ENCODE data around the gene ALX4. TPM values are rescaled to one million over a fixed set of nuclear protein-coding genes. Genes with fewer than 3 reads are reported as not detected.

ALX4 gene
- total RNA-seq, 1 donor from 2014 or later: not detected

GRCh38 chr11:44343778-44344422, 34.0 kb upstream of the ALX4 start:
- DNase-seq: no peak
- Mint-ChIP-seq H3K27me3 (peaks cover 13% of the 10 kb centered on the region), H3K27ac (no peak overlapping the region), H3K36me3 (ENCODE audit: low read depth) (no peaks in the 10 kb centered on the region), H3K4me1 (peaks cover 9% of the 10 kb centered on the region), H3K9me3 (no peaks in the 10 kb centered on the region), H3K4me3 (no peak overlapping the region)
- ChIA-PET CTCF (no interaction called here), POLR2A (no interaction called here)
- TF ChIP-seq CTCF (IDR thresholded peaks at IDR 0.05): no peak
- no peak for ATAC-seq (ENCODE audit: low read depth)
- intact Hi-C loops (cut with micrococcal nuclease): no loop called here

DNA sequence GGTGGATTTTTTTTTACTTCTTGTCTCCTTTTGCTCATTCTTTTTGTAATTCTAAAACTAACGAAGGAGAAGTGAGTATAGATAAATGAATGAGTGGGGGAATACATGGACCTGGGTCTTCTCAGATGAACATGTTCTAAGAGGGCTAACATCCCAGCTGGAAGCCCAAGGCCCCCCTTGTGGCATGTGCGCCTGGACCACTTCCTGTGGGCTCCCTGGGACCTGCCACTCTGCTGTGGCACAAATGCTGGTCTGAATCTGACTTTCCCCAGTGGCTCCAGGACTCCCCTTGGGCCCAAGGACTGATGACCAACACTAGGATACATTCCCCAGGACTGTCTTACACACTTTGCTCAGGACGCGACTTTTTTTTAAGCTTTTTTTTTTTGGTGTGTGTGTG, 32.7 kb upstream of the ALX4 start:
- Mint-ChIP-seq H3K36me3 (ENCODE audit: low read depth) (no peaks in the 10 kb centered on the region), H3K4me1 (peaks cover 7% of the 10 kb centered on the region), H3K27me3 (peaks cover 24% of the 10 kb centered on the region), H3K4me3 (no peak overlapping the region), H3K27ac (no peak overlapping the region), H3K9me3 (no peaks in the 10 kb centered on the region)
- POLR2A ChIA-PET: no interaction called here
- no peak for ATAC-seq (ENCODE audit: low read depth)
- TF ChIP-seq CTCF (IDR thresholded peaks at IDR 0.05): no peak
- DNase-seq: no peak
- CTCF ChIA-PET: no interaction called here
- intact Hi-C loops (cut with micrococcal nuclease): no loop called here

- ATAC-seq (ENCODE audit: low read depth): no peak
- intact Hi-C loops (cut with micrococcal nuclease): no loop called here
- peaks cover 35% of the 10 kb centered on the region for H3K27me3 Mint-ChIP-seq
Observed at GRCh38 chr11:44340656-44341055, 30.7 kb upstream of the ALX4 start.

DNA sequence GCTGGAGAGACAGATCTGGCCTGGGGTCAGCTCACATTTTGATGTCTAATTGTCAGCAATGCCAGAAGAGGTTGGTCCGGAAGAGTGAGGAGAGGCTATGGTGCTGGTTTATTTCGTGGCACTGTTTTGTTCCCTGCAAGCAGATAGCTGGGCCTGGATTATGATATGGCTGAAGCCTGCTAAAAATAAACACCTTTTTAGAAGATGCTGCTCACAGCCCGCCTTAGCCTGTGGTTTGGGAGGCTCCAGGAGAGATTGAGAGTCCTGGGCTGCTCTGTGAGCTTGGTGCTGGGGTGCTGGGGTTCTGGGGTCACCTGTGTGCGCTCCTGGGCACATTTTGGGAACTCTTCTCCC, 29.6 kb upstream of the ALX4 start:
- no peak overlapping the region for H3K27ac Mint-ChIP-seq
- no peaks in the 10 kb centered on the region for H3K36me3 Mint-ChIP-seq (ENCODE audit: low read depth)
- ATAC-seq (ENCODE audit: low read depth) (no peak), DNase-seq (no peak)
- no peaks in the 10 kb centered on the region for H3K4me1 Mint-ChIP-seq
- H3K9me3 Mint-ChIP-seq: no peaks in the 10 kb centered on the region
- H3K4me3 Mint-ChIP-seq: no peak overlapping the region
- H3K27me3 Mint-ChIP-seq: peaks cover 41% of the 10 kb centered on the region
- POLR2A ChIA-PET: no interaction called here
- CTCF ChIA-PET: no interaction called here
- intact Hi-C loops (cut with micrococcal nuclease): no loop called here
- no peak for TF ChIP-seq CTCF (IDR thresholded peaks at IDR 0.05)

More at GRCh38 chr11:44340656-44341055, 30.7 kb upstream of the ALX4 start:
- no peak for DNase-seq
- H3K36me3 Mint-ChIP-seq (ENCODE audit: low read depth): no peaks in the 10 kb centered on the region
- H3K9me3 Mint-ChIP-seq: no peaks in the 10 kb centered on the region
- no peak overlapping the region for H3K27ac Mint-ChIP-seq
- no peak for TF ChIP-seq CTCF (IDR thresholded peaks at IDR 0.05)
- H3K4me1 Mint-ChIP-seq: no peaks in the 10 kb centered on the region
- POLR2A ChIA-PET: no interaction called here
- CTCF ChIA-PET: no interaction called here
- no peak overlapping the region for H3K4me3 Mint-ChIP-seq

DNA sequence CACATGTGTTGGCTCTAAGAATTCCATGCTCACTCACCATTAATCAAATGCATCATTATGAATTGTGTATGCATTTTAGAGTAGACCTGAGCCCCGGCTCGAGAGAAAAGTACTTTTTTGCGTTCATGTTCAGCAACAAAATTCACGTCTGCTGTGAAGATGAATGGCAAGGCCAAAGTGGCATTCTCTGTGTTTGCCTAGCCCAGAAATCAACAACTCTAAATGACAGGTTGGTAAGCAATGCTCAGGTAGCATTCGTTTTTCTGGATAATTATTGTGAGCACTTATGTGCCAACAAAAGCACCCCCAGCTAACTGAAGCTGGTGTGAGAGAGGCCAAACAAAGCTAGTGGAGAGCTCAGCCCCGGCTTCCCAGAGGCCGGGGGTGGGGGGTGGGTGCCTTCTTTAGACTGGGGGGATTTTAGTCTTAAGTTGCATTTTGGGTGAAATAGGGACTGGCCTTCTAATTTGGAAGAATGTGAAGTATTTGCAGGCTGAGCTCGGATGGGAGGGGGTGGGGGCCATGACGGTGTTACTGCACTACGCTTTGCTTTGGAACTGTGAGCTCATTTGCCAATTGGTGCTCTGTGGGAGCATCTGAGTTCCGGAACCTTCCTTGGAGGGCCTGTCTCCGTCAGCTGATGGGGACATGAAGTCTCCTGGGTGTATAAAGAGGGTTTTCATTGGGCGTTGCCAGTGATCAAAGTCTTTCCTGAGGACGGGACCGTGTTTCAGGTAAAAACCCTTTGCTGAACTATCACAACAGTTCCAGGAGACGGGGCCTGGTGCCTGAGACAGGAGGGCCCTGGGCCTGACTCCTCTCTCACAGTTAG, 29.0 kb upstream of the ALX4 start:
- ChIA-PET CTCF (no interaction called here), POLR2A (no interaction called here)
- Mint-ChIP-seq H3K9me3 (no peaks in the 10 kb centered on the region), H3K4me1 (no peaks in the 10 kb centered on the region), H3K36me3 (ENCODE audit: low read depth) (no peaks in the 10 kb centered on the region), H3K4me3 (no peak overlapping the region), H3K27ac (no peak overlapping the region), H3K27me3 (peaks cover 41% of the 10 kb centered on the region)
- intact Hi-C loops (cut with micrococcal nuclease): no loop called here
- ATAC-seq (ENCODE audit: low read depth) (no peak), DNase-seq (no peak)
- TF ChIP-seq CTCF (IDR thresholded peaks at IDR 0.05): no peak

Data from activated B cell treated with CpG ODN at 0.5 μM for 24 hours (primary cell).